ENCODE results near the gene CTAGE6. TPM values are rescaled to one million over a fixed set of nuclear protein-coding genes. Genes with fewer than 3 reads are reported as not detected.
"Not testable (repeated sequence)": the region's sequence is repeated elsewhere in the genome, so short reads cannot be mapped to it uniquely, and the experiment has no call there.

Gene CTAGE6
- 1 to 10 TPM in 1 of 4 donors, under 1 TPM in 1, not detected in 2; 0.94 to 1.1 TPM for total RNA-seq

DNA sequence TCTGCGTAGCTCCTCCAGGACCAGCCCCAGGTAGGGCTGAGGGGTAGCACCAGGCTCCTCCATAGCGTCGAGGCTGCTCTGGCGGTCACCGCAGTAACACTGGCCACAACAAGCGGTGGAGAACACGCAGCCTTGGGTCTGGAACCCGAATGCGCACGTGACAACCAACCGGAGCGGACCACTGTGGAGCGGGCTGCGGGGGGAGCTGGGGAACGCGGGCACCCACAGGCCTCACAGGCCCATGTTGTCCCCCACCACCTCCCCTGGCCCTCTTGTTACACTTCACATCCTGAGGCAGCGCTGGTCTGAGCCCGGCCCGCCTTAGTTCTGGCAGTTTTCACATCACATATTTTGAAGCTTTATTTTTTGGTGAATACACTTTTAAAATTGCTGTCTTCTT is at the start of gene CTAGE6:
Gene CTAGE6 (minus strand): TSS at position 101 of the 400 bp plus-strand sequence. CDS start 38 bp downstream, at position 63.
- not testable (repeated sequence) for H3K9me3 ChIP-seq, H3K4me1 ChIP-seq, ATAC-seq, H3K27ac ChIP-seq, H3K4me3 ChIP-seq, H3K27me3 ChIP-seq, H3K36me3 ChIP-seq
- WGBS, 2 donors (ENCODE audit: low coverage in 1 of 2): no CpG with 5 or more reads among the region's 19 CpGs

DNA sequence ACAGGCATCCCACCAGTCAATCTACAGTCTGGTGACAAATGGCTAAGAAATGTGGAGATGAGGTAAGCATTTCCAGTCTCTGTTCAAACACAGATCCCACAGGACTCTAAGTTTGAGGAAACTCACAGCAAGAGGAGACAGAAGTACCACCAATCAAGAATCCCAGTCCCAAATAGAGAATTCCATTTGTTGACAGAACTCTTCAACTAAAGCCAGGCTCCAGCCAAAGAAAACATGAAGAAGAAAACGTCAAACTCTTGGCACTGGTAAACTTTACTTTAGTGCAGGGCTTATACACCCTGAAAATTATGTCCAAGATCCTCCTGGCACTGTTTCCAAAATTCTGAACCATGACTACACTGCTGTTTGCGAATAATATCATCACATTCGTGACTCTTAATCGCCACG is 49.2 kb upstream of the CTAGE6 start:
- H3K27me3 ChIP-seq, H3K27ac ChIP-seq, H3K4me3 ChIP-seq, H3K4me1 ChIP-seq, H3K9me3 ChIP-seq, H3K36me3 ChIP-seq: not testable (repeated sequence)
- ATAC-seq: peak; percentile 93
- WGBS, 2 donors (ENCODE audit: low coverage in 1 of 2): no CpG with 5 or more reads among the region's 5 CpGs

- not testable (repeated sequence) for H3K4me3 ChIP-seq, H3K27me3 ChIP-seq, H3K36me3 ChIP-seq, H3K27ac ChIP-seq, H3K4me1 ChIP-seq, ATAC-seq, H3K9me3 ChIP-seq
- WGBS, 2 donors (ENCODE audit: low coverage in 1 of 2): 86% methylated on average over 1 of the region's 2 CpGs; no CpG with 5 or more reads in 1 of the 2 donors
Measured at GRCh38 chr7:143797896-143798290, 40.4 kb upstream of the CTAGE6 start.

DNA sequence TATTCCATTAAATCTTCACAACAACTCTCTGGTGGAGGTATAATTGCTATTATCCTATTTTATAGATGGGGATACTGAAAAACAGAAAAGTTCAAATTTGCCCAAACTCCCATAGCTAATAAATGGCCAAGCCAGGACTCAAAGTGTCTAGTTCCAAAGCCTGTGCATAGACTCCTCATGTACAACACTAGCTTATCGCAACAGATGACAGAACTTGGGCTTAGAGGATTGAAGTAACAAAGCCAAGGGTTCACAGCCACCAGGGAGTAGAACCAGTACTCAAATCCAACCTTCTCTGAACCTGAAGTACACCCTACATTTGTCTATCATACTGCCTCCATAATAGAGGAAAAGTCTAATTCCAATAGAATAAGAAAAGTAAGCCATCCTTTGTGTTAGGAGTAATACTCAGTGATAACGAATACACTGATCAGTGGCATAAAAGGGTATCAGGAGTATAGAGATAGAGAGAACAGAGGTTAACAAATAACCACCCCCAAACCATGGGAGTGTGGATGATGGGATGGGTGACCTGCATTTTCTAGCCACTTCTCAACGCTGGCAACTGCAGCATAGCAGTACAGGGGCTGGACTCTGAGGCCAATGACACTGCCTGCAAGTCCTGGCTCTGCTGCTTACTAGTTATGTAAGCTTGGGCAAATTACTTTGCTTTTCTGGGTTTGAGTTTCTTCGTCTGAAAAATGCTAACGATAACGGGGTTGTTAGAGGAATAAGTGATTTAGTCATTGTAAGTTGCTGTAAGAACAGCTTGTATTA is 39.8 kb upstream of the CTAGE6 start:
- WGBS, 2 donors (ENCODE audit: low coverage in 1 of 2): no CpG with 5 or more reads among the region's 6 CpGs
- not testable (repeated sequence) for H3K4me3 ChIP-seq, H3K36me3 ChIP-seq, H3K27me3 ChIP-seq, H3K9me3 ChIP-seq, H3K27ac ChIP-seq, H3K4me1 ChIP-seq
- ATAC-seq: peak; percentile 65

GRCh38 chr7:143795653-143796052 is 38.2 kb upstream of the CTAGE6 start:
- not testable (repeated sequence) for H3K27me3 ChIP-seq, H3K4me3 ChIP-seq, H3K27ac ChIP-seq, H3K4me1 ChIP-seq, H3K36me3 ChIP-seq, H3K9me3 ChIP-seq
- WGBS, 2 donors (ENCODE audit: low coverage in 1 of 2): no CpG with 5 or more reads among the region's 2 CpGs
- peak; percentile 77 for ATAC-seq

- not testable (repeated sequence) for H3K27me3 ChIP-seq, H3K4me1 ChIP-seq, H3K9me3 ChIP-seq, H3K4me3 ChIP-seq, H3K36me3 ChIP-seq, H3K27ac ChIP-seq, ATAC-seq
- WGBS, 2 donors (ENCODE audit: low coverage in 1 of 2): 92% methylated on average over 2 of the region's 2 CpGs; no CpG with 5 or more reads in 1 of the 2 donors
Measured at GRCh38 chr7:143792633-143793032, 35.1 kb upstream of the CTAGE6 start.

GRCh38 chr7:143785415-143786182 is 28.1 kb upstream of the CTAGE6 start:
- ATAC-seq, H3K4me3 ChIP-seq, H3K4me1 ChIP-seq, H3K27me3 ChIP-seq, H3K9me3 ChIP-seq, H3K27ac ChIP-seq, H3K36me3 ChIP-seq: not testable (repeated sequence)
- WGBS, 2 donors (ENCODE audit: low coverage in 1 of 2): no CpG with 5 or more reads among the region's 7 CpGs

GRCh38 chr7:143779591-143779990 is 22.1 kb upstream of the CTAGE6 start:
- H3K27me3 ChIP-seq, H3K36me3 ChIP-seq, H3K9me3 ChIP-seq, H3K27ac ChIP-seq, H3K4me3 ChIP-seq, ATAC-seq, H3K4me1 ChIP-seq: not testable (repeated sequence)
- no CpG with 5 or more reads among the region's 2 CpGs for WGBS, 2 donors (ENCODE audit: low coverage in 1 of 2)

DNA sequence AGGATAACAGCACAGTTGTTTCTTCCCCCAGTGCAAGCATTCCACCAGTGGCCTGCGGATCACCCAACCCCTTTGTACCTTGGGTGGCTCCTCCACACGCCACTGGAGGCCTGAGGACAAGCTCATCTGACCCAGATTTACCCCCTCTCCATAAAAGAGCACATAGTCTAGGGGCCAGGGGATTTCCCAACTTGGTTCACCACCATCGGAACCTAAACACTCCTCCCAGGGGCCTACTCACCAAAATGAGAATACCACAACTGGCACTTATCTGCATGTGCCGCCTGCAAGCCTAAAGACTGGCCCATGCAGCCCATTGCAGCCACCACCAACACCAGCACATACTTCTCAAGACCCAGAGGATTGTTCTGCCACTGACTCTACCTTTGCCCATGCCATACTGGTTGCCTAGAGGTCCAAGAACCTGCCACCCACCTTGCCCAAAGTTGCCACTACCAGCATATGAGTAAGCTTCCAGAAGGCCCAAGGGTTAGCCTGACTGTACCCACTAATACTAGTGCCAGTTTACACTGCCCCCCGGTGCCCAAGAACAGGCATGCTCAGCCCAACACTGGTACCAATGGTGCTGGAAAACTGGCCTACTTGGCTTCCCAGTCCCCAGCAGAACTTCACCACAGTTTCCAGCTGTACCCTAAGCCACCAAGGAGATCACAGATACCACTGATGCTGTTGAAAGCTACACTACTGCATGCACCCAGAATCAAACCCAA is 15.4 kb upstream of the CTAGE6 start:
- not testable (repeated sequence) for H3K27me3 ChIP-seq, H3K4me3 ChIP-seq, H3K27ac ChIP-seq, H3K9me3 ChIP-seq, H3K36me3 ChIP-seq, H3K4me1 ChIP-seq, ATAC-seq
- WGBS, 2 donors (ENCODE audit: low coverage in 1 of 2): no CpG with 5 or more reads among the region's 5 CpGs

DNA sequence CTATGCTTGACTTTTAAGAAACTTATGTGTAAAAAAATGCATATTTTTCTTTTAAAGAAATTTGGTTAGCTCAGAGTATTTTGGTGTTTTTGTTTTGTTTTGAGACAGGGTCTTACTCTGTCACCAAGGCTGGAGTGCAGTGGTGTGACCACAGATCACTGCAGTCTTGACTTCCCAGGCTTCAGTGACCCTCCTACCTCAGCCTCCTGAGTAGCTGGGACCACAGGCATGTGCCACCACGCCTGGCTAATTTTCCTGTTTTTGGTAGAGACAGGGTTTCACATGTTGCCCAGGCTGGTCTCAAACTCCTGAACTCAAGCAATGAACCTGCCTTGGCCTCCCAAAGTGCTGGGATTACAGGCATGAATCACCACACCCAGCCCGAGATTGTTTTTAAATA is 10.0 kb upstream of the CTAGE6 start:
- not testable (repeated sequence) for H3K36me3 ChIP-seq, H3K9me3 ChIP-seq, H3K27me3 ChIP-seq, ATAC-seq, H3K4me3 ChIP-seq, H3K4me1 ChIP-seq, H3K27ac ChIP-seq
- 70 to 86% methylated on average over 1 to 2 of the region's 2 CpGs for WGBS, 2 donors (ENCODE audit: low coverage in 1 of 2)

GRCh38 chr7:143765678-143766077 is 8.2 kb upstream of the CTAGE6 start:
- WGBS, 2 donors (ENCODE audit: low coverage in 1 of 2): no CpG with 5 or more reads among the region's 5 CpGs
- H3K27ac ChIP-seq, H3K4me1 ChIP-seq, H3K4me3 ChIP-seq, H3K9me3 ChIP-seq, H3K27me3 ChIP-seq, H3K36me3 ChIP-seq: not testable (repeated sequence)
- peak; percentile 69 for ATAC-seq

GRCh38 chr7:143763065-143763464 is 5.6 kb upstream of the CTAGE6 start:
- not testable (repeated sequence) for H3K36me3 ChIP-seq, H3K27me3 ChIP-seq, H3K4me1 ChIP-seq, H3K9me3 ChIP-seq, H3K4me3 ChIP-seq, ATAC-seq, H3K27ac ChIP-seq
- no CpG with 5 or more reads among the region's 1 CpG for WGBS, 2 donors (ENCODE audit: low coverage in 1 of 2)

GRCh38 chr7:143745340-143745739 is 12.2 kb downstream of the CTAGE6 start:
- not testable (repeated sequence) for H3K9me3 ChIP-seq, H3K4me3 ChIP-seq, H3K27ac ChIP-seq, H3K27me3 ChIP-seq, H3K4me1 ChIP-seq, H3K36me3 ChIP-seq
- no CpG with 5 or more reads among the region's 4 CpGs for WGBS, 2 donors (ENCODE audit: low coverage in 1 of 2)
- peak; percentile 25 for ATAC-seq

Measured in gastroesophageal sphincter (tissue), 4 donors.